ENCODE data around the gene KRT3.
A peak's percentile ranks its signal among the peaks of the same experiment; 100 is the strongest.

The KRT3 gene

GRCh38 chr12:52813203-52813819 lies 17.4 kb upstream of the KRT3 start:
- H3K36me3 Mint-ChIP-seq: no peaks in the 10 kb centered on the region
- DNase-seq (no peak), ATAC-seq (replicated peaks) (no peak)
- no peaks in the 10 kb centered on the region for H3K9me3 Mint-ChIP-seq
- H3K27me3 Mint-ChIP-seq: peaks cover 5 to 16% of the 10 kb centered on the region in 2 donors
- no peaks in the 10 kb centered on the region for H3K4me1 Mint-ChIP-seq
- no peak overlapping the region for H3K4me3 Mint-ChIP-seq
- no peak overlapping the region for H3K27ac Mint-ChIP-seq

- Mint-ChIP-seq H3K36me3 (no peaks in the 10 kb centered on the region), H3K27ac (no peak overlapping the region), H3K27me3 (peaks cover 4 to 20% of the 10 kb centered on the region in 2 donors), H3K4me3 (no peak overlapping the region), H3K4me1 (no peaks in the 10 kb centered on the region), H3K9me3 (no peaks in the 10 kb centered on the region)
- DNase-seq (no peak), ATAC-seq (replicated peaks) (peak; percentile 38 to 46)
Observed at GRCh38 chr12:52812749-52813148, 16.8 kb upstream of the KRT3 start.

- Mint-ChIP-seq H3K9me3 (no peaks in the 10 kb centered on the region), H3K27me3 (peaks cover 8 to 23% of the 10 kb centered on the region in 2 donors), H3K27ac (no peak overlapping the region), H3K4me3 (no peak overlapping the region), H3K36me3 (no peaks in the 10 kb centered on the region), H3K4me1 (no peaks in the 10 kb centered on the region)
- ATAC-seq (replicated peaks) (no peak), DNase-seq (no peak)
Observed at GRCh38 chr12:52812073-52812400, 16.1 kb upstream of the KRT3 start.

GRCh38 chr12:52811191-52812072 lies 15.5 kb upstream of the KRT3 start:
- no peak overlapping the region for H3K4me3 Mint-ChIP-seq
- no peaks in the 10 kb centered on the region for H3K4me1 Mint-ChIP-seq
- H3K36me3 Mint-ChIP-seq: no peaks in the 10 kb centered on the region
- H3K27ac Mint-ChIP-seq: no peak overlapping the region
- DNase-seq (no peak), ATAC-seq (replicated peaks) (no peak)
- H3K27me3 Mint-ChIP-seq: peaks cover 8 to 26% of the 10 kb centered on the region in 2 donors
- no peaks in the 10 kb centered on the region for H3K9me3 Mint-ChIP-seq

- no peak for DNase-seq
- Mint-ChIP-seq H3K4me1 (no peaks in the 10 kb centered on the region), H3K4me3 (no peak overlapping the region), H3K9me3 (no peaks in the 10 kb centered on the region), H3K27me3 (peaks cover 11 to 35% of the 10 kb centered on the region in 2 donors), H3K36me3 (no peaks in the 10 kb centered on the region), H3K27ac (no peak overlapping the region)
- no peak for ATAC-seq (replicated peaks)
Observed at GRCh38 chr12:52810554-52810953, 14.6 kb upstream of the KRT3 start.

GRCh38 chr12:52809166-52809565 lies 13.2 kb upstream of the KRT3 start:
- Mint-ChIP-seq H3K9me3 (no peaks in the 10 kb centered on the region), H3K4me3 (no peak overlapping the region), H3K27ac (no peak overlapping the region), H3K27me3 (peaks cover 12 to 35% of the 10 kb centered on the region in 2 donors), H3K4me1 (no peaks in the 10 kb centered on the region), H3K36me3 (no peaks in the 10 kb centered on the region)
- ATAC-seq (replicated peaks) (no peak), DNase-seq (no peak)

GRCh38 chr12:52808573-52809160 lies 12.8 kb upstream of the KRT3 start:
- Mint-ChIP-seq H3K4me1 (no peaks in the 10 kb centered on the region), H3K27me3 (peaks cover 12 to 35% of the 10 kb centered on the region in 2 donors), H3K36me3 (no peaks in the 10 kb centered on the region), H3K4me3 (no peak overlapping the region), H3K27ac (no peak overlapping the region), H3K9me3 (no peaks in the 10 kb centered on the region)
- ATAC-seq (replicated peaks) (no peak), DNase-seq (no peak)

GRCh38 chr12:52807544-52808470 lies 11.9 kb upstream of the KRT3 start:
- H3K4me3 Mint-ChIP-seq: no peak overlapping the region
- H3K9me3 Mint-ChIP-seq: no peaks in the 10 kb centered on the region
- peaks cover 12 to 35% of the 10 kb centered on the region in 2 donors for H3K27me3 Mint-ChIP-seq
- no peaks in the 10 kb centered on the region for H3K36me3 Mint-ChIP-seq
- no peak for DNase-seq
- H3K4me1 Mint-ChIP-seq: no peaks in the 10 kb centered on the region
- ATAC-seq (replicated peaks): no peak
- no peak overlapping the region for H3K27ac Mint-ChIP-seq

GRCh38 chr12:52806821-52807543 lies 11.1 kb upstream of the KRT3 start:
- no peaks in the 10 kb centered on the region for H3K9me3 Mint-ChIP-seq
- ATAC-seq (replicated peaks) (no peak), DNase-seq (no peak)
- H3K27me3 Mint-ChIP-seq: peaks cover 12 to 35% of the 10 kb centered on the region in 2 donors
- H3K4me1 Mint-ChIP-seq: no peaks in the 10 kb centered on the region
- no peaks in the 10 kb centered on the region for H3K36me3 Mint-ChIP-seq
- no peak overlapping the region for H3K4me3 Mint-ChIP-seq
- H3K27ac Mint-ChIP-seq: no peak overlapping the region

GRCh38 chr12:52806169-52806811 lies 10.4 kb upstream of the KRT3 start:
- no peak overlapping the region for H3K4me3 Mint-ChIP-seq
- no peaks in the 10 kb centered on the region for H3K36me3 Mint-ChIP-seq
- peaks cover 12 to 35% of the 10 kb centered on the region in 2 donors for H3K27me3 Mint-ChIP-seq
- ATAC-seq (replicated peaks) (no peak), DNase-seq (no peak)
- no peak overlapping the region for H3K27ac Mint-ChIP-seq
- no peaks in the 10 kb centered on the region for H3K4me1 Mint-ChIP-seq
- H3K9me3 Mint-ChIP-seq: no peaks in the 10 kb centered on the region

GRCh38 chr12:52805739-52806138 lies 9.8 kb upstream of the KRT3 start:
- DNase-seq (no peak), ATAC-seq (replicated peaks) (no peak)
- Mint-ChIP-seq H3K4me3 (no peak overlapping the region), H3K27me3 (peaks cover 12 to 35% of the 10 kb centered on the region in 2 donors), H3K27ac (no peak overlapping the region), H3K4me1 (no peaks in the 10 kb centered on the region), H3K36me3 (no peaks in the 10 kb centered on the region), H3K9me3 (no peaks in the 10 kb centered on the region)

- H3K4me3 Mint-ChIP-seq: no peak overlapping the region
- no peak overlapping the region for H3K27ac Mint-ChIP-seq
- no peaks in the 10 kb centered on the region for H3K4me1 Mint-ChIP-seq
- DNase-seq (no peak), ATAC-seq (replicated peaks) (no peak)
- H3K9me3 Mint-ChIP-seq: no peaks in the 10 kb centered on the region
- peaks cover 15 to 39% of the 10 kb centered on the region in 2 donors for H3K27me3 Mint-ChIP-seq
- no peaks in the 10 kb centered on the region for H3K36me3 Mint-ChIP-seq
Observed at GRCh38 chr12:52805000-52805399, 9.1 kb upstream of the KRT3 start.

- H3K27ac Mint-ChIP-seq: no peak overlapping the region
- no peaks in the 10 kb centered on the region for H3K36me3 Mint-ChIP-seq
- H3K4me1 Mint-ChIP-seq: no peaks in the 10 kb centered on the region
- H3K4me3 Mint-ChIP-seq: no peak overlapping the region
- no peaks in the 10 kb centered on the region for H3K9me3 Mint-ChIP-seq
- DNase-seq (no peak), ATAC-seq (replicated peaks) (no peak)
- peaks cover 12 to 32% of the 10 kb centered on the region in 2 donors for H3K27me3 Mint-ChIP-seq
Observed at GRCh38 chr12:52802442-52802841, 6.5 kb upstream of the KRT3 start.
